Measurements from ENCODE around the gene C1orf232. TPM values are rescaled to one million over a fixed set of nuclear protein-coding genes. Genes with fewer than 3 reads are reported as not detected.
A peak's percentile ranks its signal among the peaks of the same experiment; 100 is the strongest.

C1orf232 gene
- total and polyA plus RNA-seq, 9 of the 15 experiments (the other 6 are each of a cell fraction or from before 2014, with no cell fraction given): not detected

DNA sequence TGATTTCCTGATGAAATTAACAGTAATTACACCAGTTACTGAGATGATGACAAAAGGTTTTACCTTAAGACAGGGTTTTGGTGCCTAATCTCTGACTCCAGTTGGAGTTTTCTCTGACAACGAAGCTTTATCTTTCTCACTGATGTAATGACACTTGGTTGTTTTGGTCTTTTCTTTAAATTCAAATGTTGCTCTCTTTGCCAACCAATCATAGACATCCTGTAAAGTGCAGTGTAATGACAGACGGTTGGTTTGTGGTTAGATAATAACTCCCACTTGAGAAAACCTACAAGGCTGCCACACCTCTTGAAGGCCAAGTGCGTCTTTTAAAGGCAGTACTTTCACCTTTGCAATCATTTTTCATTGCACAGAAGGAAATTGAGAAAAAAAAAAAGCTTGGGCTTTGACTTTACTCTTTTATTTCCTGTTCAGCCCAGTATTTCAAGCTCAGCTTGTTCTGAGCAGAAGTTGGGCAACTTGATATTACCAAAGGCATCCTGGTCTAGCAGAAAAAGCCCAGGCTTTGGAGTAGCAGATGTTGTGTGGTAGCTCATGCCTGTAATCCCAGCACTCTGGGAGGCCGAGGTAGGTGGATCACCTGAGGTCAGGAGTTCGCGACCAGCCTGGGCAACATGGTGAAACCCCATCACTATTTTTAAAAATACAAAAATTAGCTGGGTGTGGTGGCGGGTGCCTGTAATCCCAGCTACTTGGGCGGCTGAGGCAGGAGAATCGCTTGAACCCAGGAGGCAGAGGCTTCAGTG, 42.3 kb downstream of the C1orf232 start:
- ATAC-seq (peak; percentile 84), FAIRE-seq (peak; percentile 93), DNase-seq (ENCODE audit: extremely low read depth in 1 of 4, low spot score in 3 of 4) (peak; percentile 81 to 97 (median 89))
- Histone ChIP-seq H3K9ac (ENCODE audit: insufficient read depth in 1 of 2, low read depth in 2 of 2, low read length in 2 of 2) (peak overlapping the region; percentile 85 to 97), H3K4me1 (replicated peaks in 1 of 2; ENCODE audit: control insufficient read depth in 2 of 2, insufficient read depth in 2 of 2, low read length in 2 of 2) (peaks cover 34 to 78% of the 10 kb centered on the region in 2 experiments), H3K79me2 (ENCODE audit: control insufficient read depth, insufficient read depth, low read length) (peaks cover 59% of the 10 kb centered on the region), H4K20me1 (replicated peaks; ENCODE audit: control insufficient read depth, insufficient read depth, low read length) (no peaks in the 10 kb centered on the region), H3K9me1 (ENCODE audit: control insufficient read depth, insufficient read depth, low read length) (no peaks in the 10 kb centered on the region), H3K4me3 (peak overlapping the region; percentile 24), H2AFZ (ENCODE audit: low read depth, low read length) (no peak overlapping the region), H3K27ac (ENCODE audit: extremely low read depth, low read depth, low read length) (peak overlapping the region; percentile 99), H3K9me3 (replicated peaks; ENCODE audit: control insufficient read depth, insufficient read depth, low read depth, low read length) (no peaks in the 10 kb centered on the region), H3K27me3 (ENCODE audit: control insufficient read depth in 2 of 2, insufficient read depth in 2 of 2, low read length in 2 of 2) (no peaks in the 10 kb centered on the region), H3K36me3 (ENCODE audit: control insufficient read depth, insufficient read depth, low read length) (peaks cover 32% of the 10 kb centered on the region), H3K4me2 (ENCODE audit: insufficient read depth, low read length) (peak overlapping the region; percentile 93)
- ChIA-PET CTCF (ENCODE audit: low intra/inter-chr PET ratio) (interaction anchor here (1.3 kb wide), 1 partner anchor 35 kb away, joined by 3 read pairs; no protein-coding TSS in a partner anchor), POLR2A (interaction anchor here (0.6 to 13.3 kb wide), 31 partner anchors 9 to 851 kb away, joined by 3 to 237 read pairs (median 5); partner anchors contain the start of genes CEP85, PDIK1L and ZNF593)
- WGBS (ENCODE audit: insufficient coverage, low coverage, missing lambda C conversion rate): 3% methylated on average over 9 of the region's 9 CpGs
- TSS peak; percentile 78 for BruUV-seq (replicated peaks)
- in situ Hi-C loops (cut with MboI) (no loop called here), intact Hi-C loops (cut with micrococcal nuclease) (loop anchor here (1.0 to 2.0 kb wide), 2 partner anchors 15 to 16 kb away; partner anchors contain the start of gene PDIK1L)
- TF ChIP-seq ZNF224 (CRISPR knock-in tag; IDR thresholded peaks at IDR 0.05): no peak
- peak; percentile 69; the same call in 1 of the 2 replicates for TF ChIP-seq KLF6 (CRISPR knock-in tag; IDR thresholded peaks at IDR 0.05; ENCODE audit: borderline replicate concordance)
- TF ChIP-seq ZNF79 (CRISPR knock-in tag; IDR thresholded peaks at IDR 0.05; ENCODE audit: low read depth): peak; percentile 24; the same call in 1 of the 2 replicates
- TF ChIP-seq TAF1 (IDR thresholded peaks at IDR 0.05; ENCODE audit: control insufficient read depth, extremely low read depth, insufficient read depth, low read length, severe bottlenecking): peak; percentile 70
- peak; percentile 11; the same call in 1 of the 2 replicates for TF ChIP-seq HSF4 (CRISPR knock-in tag; IDR thresholded peaks at IDR 0.05; ENCODE audit: borderline replicate concordance)
- TF ChIP-seq ZNF785 (CRISPR knock-in tag; IDR thresholded peaks at IDR 0.05): 0 out of 2 replicates have a peak, but pooled peaks have one; percentile 12
- no peak for TF ChIP-seq ARID3B (CRISPR knock-in tag; IDR thresholded peaks at IDR 0.05; ENCODE audit: borderline replicate concordance)
- TF ChIP-seq ARID1B (IDR thresholded peaks at IDR 0.05): peak; percentile 98
- TF ChIP-seq, protein P1, sequence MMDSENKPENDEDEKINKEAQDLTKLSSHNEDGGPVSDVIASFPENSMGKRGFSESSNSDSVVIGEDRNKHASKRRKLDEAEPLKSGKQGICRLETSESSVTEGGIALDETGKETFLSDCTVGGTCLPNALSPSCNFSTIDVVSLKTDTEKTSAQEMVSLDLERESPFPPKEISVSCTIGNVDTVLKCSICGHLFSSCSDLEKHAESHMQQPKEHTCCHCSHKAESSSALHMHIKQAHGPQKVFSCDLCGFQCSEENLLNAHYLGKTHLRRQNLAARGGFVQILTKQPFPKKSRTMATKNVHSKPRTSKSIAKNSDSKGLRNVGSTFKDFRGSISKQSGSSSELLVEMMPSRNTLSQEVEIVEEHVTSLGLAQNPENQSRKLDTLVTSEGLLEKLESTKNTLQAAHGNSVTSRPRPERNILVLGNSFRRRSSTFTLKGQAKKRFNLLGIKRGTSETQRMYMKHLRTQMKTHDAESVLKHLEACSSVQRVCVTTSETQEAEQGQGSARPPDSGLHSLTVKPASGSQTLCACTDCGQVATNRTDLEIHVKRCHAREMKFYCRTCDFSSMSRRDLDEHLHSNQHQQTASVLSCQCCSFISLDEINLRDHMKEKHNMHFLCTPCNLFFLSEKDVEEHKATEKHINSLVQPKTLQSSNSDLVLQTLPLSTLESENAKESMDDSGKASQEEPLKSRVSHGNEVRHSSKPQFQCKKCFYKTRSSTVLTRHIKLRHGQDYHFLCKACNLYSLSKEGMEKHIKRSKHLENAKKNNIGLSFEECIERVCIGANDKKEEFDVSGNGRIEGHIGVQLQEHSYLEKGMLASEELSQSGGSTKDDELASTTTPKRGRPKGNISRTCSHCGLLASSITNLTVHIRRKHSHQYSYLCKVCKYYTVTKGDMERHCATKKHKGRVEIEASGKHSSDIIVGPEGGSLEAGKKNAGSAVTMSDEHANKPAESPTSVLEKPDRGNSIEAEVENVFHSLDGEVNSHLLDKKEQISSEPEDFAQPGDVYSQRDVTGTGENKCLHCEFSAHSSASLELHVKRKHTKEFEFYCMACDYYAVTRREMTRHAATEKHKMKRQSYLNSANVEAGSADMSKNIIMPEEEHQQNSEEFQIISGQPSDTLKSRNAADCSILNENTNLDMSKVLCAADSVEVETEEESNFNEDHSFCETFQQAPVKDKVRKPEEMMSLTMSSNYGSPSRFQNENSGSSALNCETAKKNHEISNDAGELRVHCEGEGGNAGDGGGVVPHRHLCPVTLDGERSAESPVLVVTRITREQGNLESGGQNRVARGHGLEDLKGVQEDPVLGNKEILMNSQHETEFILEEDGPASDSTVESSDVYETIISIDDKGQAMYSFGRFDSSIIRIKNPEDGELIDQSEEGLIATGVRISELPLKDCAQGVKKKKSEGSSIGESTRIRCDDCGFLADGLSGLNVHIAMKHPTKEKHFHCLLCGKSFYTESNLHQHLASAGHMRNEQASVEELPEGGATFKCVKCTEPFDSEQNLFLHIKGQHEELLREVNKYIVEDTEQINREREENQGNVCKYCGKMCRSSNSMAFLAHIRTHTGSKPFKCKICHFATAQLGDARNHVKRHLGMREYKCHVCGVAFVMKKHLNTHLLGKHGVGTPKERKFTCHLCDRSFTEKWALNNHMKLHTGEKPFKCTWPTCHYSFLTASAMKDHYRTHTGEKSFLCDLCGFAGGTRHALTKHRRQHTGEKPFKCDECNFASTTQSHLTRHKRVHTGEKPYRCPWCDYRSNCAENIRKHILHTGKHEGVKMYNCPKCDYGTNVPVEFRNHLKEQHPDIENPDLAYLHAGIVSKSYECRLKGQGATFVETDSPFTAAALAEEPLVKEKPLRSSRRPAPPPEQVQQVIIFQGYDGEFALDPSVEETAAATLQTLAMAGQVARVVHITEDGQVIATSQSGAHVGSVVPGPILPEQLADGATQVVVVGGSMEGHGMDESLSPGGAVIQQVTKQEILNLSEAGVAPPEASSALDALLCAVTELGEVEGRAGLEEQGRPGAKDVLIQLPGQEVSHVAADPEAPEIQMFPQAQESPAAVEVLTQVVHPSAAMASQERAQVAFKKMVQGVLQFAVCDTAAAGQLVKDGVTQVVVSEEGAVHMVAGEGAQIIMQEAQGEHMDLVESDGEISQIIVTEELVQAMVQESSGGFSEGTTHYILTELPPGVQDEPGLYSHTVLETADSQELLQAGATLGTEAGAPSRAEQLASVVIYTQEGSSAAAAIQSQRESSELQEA (IDR thresholded peaks at IDR 0.05; ENCODE audit: low read depth): peak; percentile 32; the same call in 1 of the 2 replicates
